ENCODE results near the gene MCRIP1. TPM values are rescaled to one million over a fixed set of nuclear protein-coding genes. Genes with fewer than 3 reads are reported as not detected.
A peak's percentile ranks its signal among the peaks of the same experiment; 100 is the strongest.

The MCRIP1 gene
- total and polyA plus RNA-seq, 2 of the 13 experiments (the other 11 are each of a cell fraction or from before 2014, with no cell fraction given), result 79.7 to 84.9 TPM

DNA sequence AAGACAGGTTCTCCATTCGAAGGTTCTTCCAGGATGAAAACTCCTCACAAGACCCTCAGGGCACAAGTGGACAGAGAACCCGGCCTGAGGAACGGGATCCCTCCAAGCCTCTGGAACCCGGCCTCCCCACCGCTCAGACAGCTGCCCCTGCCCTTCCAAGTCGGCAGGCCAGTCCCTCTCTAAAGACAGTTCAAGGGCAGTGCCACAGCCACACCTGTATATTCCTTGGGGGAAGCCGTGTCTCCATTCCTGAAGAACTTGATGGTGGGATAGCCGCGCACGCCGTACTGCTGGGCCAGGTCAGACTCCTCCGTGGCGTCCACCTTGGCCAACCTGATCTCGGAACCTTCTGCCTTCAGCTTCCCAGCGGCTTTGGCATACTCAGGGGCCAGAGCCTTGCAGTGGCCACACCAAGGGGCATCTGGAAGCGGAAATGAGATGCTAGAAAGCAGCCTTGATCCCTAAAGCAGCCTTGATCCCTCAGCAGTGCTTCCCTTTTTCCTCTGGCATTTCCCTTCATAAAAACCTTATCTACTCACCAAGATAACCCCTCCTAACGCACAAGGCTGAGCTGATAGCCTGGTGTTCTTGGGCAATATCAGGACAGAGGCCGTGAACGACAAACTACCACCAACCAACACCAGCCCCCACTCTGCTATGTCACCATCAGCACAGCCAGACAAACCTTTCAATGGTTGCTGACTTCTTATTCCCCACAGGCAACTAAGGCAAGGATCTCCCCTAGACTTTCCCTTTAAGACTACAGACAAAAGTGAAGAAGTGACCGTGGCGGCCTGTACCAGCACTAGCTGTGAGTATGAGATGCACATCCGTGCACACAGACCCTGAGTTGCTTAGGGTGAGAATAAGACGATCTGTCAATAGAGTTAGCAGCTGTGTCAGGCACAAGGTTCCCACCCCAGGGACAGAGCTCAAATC lies 26.1 kb upstream of the MCRIP1 start (continued):
- TF ChIP-seq, protein P1, sequence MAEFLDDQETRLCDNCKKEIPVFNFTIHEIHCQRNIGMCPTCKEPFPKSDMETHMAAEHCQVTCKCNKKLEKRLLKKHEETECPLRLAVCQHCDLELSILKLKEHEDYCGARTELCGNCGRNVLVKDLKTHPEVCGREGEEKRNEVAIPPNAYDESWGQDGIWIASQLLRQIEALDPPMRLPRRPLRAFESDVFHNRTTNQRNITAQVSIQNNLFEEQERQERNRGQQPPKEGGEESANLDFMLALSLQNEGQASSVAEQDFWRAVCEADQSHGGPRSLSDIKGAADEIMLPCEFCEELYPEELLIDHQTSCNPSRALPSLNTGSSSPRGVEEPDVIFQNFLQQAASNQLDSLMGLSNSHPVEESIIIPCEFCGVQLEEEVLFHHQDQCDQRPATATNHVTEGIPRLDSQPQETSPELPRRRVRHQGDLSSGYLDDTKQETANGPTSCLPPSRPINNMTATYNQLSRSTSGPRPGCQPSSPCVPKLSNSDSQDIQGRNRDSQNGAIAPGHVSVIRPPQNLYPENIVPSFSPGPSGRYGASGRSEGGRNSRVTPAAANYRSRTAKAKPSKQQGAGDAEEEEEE (CRISPR knock-in tag; IDR thresholded peaks at IDR 0.05; ENCODE audit: borderline replicate concordance), result 0 out of 2 replicates have a peak, but pooled peaks have one; percentile 90
- TF ChIP-seq ELF3 (CRISPR knock-in tag; IDR thresholded peaks at IDR 0.05), result 0 out of 2 replicates have a peak, but pooled peaks have one; percentile 17
- TF ChIP-seq ZNF713 (CRISPR knock-in tag; IDR thresholded peaks at IDR 0.05), result no peak
- TF ChIP-seq KDM3A (CRISPR knock-in tag; IDR thresholded peaks at IDR 0.05; ENCODE audit: low read depth), result peak; percentile 8; the same call in 1 of the 2 replicates
- TF ChIP-seq ZFP36L2 (CRISPR knock-in tag; IDR thresholded peaks at IDR 0.05), result no peak
- TF ChIP-seq, protein P2, sequence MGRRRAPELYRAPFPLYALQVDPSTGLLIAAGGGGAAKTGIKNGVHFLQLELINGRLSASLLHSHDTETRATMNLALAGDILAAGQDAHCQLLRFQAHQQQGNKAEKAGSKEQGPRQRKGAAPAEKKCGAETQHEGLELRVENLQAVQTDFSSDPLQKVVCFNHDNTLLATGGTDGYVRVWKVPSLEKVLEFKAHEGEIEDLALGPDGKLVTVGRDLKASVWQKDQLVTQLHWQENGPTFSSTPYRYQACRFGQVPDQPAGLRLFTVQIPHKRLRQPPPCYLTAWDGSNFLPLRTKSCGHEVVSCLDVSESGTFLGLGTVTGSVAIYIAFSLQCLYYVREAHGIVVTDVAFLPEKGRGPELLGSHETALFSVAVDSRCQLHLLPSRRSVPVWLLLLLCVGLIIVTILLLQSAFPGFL (CRISPR knock-in tag; IDR thresholded peaks at IDR 0.05), result no peak
- 0 out of 2 replicates have a peak, but pooled peaks have one; percentile 37 for TF ChIP-seq ZNF605 (CRISPR knock-in tag; IDR thresholded peaks at IDR 0.05)
- TF ChIP-seq NFIB (CRISPR knock-in tag; IDR thresholded peaks at IDR 0.05; ENCODE audit: borderline replicate concordance), result 0 out of 2 replicates have a peak, but pooled peaks have one; percentile 30
- TF ChIP-seq ZNF749 (CRISPR knock-in tag; IDR thresholded peaks at IDR 0.05; ENCODE audit: borderline replicate concordance), result no peak
- TF ChIP-seq NFYC (CRISPR knock-in tag; IDR thresholded peaks at IDR 0.05), result no peak; the same call in 1 of the 2 replicates
- TF ChIP-seq ZNF232 (CRISPR knock-in tag; IDR thresholded peaks at IDR 0.05; ENCODE audit: borderline replicate concordance), result 0 out of 2 replicates have a peak, but pooled peaks have one; percentile 17
- peak; percentile 41; the same call in 1 of the 2 replicates for TF ChIP-seq ZNF737 (CRISPR knock-in tag; IDR thresholded peaks at IDR 0.05; ENCODE audit: borderline replicate concordance)
- 0 out of 2 replicates have a peak, but pooled peaks have one; percentile 29 for TF ChIP-seq POLR2AphosphoS2 (IDR thresholded peaks at IDR 0.05; ENCODE audit: low read depth, low read length)
- no peak for TF ChIP-seq KDM5A (IDR thresholded peaks at IDR 0.05; ENCODE audit: borderline replicate concordance, low read length)
- no peak for TF ChIP-seq ZNF550 (CRISPR knock-in tag; IDR thresholded peaks at IDR 0.05; ENCODE audit: borderline replicate concordance)
- TF ChIP-seq CCAR2 (optimal IDR thresholded peaks at IDR 0.05; ENCODE audit: low read depth, low read length), result no peak
- no peak for TF ChIP-seq NAIF1 (CRISPR knock-in tag; IDR thresholded peaks at IDR 0.05; ENCODE audit: borderline replicate concordance)
- TF ChIP-seq RBFOX2 (IDR thresholded peaks at IDR 0.05; ENCODE audit: low read depth, low read length), result 0 out of 2 replicates have a peak, but pooled peaks have one; percentile 22
- TF ChIP-seq, protein P3, sequence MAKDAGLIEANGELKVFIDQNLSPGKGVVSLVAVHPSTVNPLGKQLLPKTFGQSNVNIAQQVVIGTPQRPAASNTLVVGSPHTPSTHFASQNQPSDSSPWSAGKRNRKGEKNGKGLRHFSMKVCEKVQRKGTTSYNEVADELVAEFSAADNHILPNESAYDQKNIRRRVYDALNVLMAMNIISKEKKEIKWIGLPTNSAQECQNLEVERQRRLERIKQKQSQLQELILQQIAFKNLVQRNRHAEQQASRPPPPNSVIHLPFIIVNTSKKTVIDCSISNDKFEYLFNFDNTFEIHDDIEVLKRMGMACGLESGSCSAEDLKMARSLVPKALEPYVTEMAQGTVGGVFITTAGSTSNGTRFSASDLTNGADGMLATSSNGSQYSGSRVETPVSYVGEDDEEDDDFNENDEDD (CRISPR knock-in tag; IDR thresholded peaks at IDR 0.05; ENCODE audit: borderline replicate concordance), result 0 out of 2 replicates have a peak, but pooled peaks have one; percentile 5
- TF ChIP-seq ZSCAN20 (CRISPR knock-in tag; IDR thresholded peaks at IDR 0.05; ENCODE audit: borderline replicate concordance), result no peak
- no peak for TF ChIP-seq HDAC6 (IDR thresholded peaks at IDR 0.05; ENCODE audit: low read depth, low read length)
- TF ChIP-seq, protein P4, sequence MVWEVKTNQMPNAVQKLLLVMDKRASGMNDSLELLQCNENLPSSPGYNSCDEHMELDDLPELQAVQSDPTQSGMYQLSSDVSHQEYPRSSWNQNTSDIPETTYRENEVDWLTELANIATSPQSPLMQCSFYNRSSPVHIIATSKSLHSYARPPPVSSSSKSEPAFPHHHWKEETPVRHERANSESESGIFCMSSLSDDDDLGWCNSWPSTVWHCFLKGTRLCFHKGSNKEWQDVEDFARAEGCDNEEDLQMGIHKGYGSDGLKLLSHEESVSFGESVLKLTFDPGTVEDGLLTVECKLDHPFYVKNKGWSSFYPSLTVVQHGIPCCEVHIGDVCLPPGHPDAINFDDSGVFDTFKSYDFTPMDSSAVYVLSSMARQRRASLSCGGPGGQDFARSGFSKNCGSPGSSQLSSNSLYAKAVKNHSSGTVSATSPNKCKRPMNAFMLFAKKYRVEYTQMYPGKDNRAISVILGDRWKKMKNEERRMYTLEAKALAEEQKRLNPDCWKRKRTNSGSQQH (CRISPR knock-in tag; IDR thresholded peaks at IDR 0.05; ENCODE audit: low read depth), result 0 out of 2 replicates have a peak, but pooled peaks have one; percentile 14
- no peak for TF ChIP-seq AGO1 (IDR thresholded peaks at IDR 0.05; ENCODE audit: low read depth, low read length, poor library complexity, severe bottlenecking)
